ENCODE data around the gene FLT1. TPM values are rescaled to one million over a fixed set of nuclear protein-coding genes. Genes with fewer than 3 reads are reported as not detected.

Gene FLT1
- total and polyA plus RNA-seq, 2 of the 13 experiments (the other 11 are each of a cell fraction or from before 2014, with no cell fraction given): 0.02 TPM; not detected in 1

DNA sequence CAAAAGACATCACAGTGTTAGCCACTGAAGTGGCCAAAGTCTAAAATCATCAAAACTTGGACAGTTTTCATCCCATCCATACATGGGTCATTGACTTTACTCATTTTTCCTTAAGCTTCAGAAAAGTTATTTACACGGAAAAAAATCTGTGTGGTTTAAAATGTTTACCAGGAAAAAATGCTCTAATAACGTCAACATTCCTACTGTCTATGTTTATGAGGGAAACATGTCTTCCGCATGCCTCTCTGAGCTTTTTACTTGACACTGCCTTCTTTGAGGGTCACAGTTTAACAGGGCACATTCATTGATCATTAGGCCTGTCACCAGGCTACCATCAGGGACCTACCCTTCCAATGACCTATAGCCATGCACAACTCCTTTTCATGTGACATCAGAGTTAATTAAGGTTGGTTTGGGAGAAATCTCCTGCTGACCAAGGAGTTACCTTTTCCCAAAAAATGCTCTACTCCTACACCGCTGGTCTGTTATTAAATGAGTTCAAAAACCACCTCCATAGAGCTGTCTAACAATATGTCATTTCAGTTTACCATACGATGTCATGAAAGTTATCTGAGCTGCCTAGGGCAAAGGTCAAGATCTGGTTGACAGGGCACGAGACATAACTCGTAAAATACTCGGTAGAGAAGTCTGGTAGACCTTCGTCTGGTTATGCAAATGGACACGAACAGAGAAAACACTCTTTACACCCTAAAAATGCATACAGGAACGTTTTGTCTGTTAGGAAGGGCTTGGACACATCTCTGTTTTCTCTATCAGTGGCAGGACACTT is 17.8 kb downstream of the FLT1 start (continued):
- TF ChIP-seq, protein P1, sequence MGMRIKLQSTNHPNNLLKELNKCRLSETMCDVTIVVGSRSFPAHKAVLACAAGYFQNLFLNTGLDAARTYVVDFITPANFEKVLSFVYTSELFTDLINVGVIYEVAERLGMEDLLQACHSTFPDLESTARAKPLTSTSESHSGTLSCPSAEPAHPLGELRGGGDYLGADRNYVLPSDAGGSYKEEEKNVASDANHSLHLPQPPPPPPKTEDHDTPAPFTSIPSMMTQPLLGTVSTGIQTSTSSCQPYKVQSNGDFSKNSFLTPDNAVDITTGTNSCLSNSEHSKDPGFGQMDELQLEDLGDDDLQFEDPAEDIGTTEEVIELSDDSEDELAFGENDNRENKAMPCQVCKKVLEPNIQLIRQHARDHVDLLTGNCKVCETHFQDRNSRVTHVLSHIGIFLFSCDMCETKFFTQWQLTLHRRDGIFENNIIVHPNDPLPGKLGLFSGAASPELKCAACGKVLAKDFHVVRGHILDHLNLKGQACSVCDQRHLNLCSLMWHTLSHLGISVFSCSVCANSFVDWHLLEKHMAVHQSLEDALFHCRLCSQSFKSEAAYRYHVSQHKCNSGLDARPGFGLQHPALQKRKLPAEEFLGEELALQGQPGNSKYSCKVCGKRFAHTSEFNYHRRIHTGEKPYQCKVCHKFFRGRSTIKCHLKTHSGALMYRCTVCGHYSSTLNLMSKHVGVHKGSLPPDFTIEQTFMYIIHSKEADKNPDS (CRISPR knock-in tag; IDR thresholded peaks at IDR 0.05): no peak
- no peak for TF ChIP-seq ZNF772 (CRISPR knock-in tag; IDR thresholded peaks at IDR 0.05)
- TF ChIP-seq, protein P2, sequence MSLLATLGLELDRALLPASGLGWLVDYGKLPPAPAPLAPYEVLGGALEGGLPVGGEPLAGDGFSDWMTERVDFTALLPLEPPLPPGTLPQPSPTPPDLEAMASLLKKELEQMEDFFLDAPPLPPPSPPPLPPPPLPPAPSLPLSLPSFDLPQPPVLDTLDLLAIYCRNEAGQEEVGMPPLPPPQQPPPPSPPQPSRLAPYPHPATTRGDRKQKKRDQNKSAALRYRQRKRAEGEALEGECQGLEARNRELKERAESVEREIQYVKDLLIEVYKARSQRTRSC (CRISPR knock-in tag; IDR thresholded peaks at IDR 0.05; ENCODE audit: low read depth): no peak
- no peak for TF ChIP-seq MEIS2 (CRISPR knock-in tag; IDR thresholded peaks at IDR 0.05)

DNA sequence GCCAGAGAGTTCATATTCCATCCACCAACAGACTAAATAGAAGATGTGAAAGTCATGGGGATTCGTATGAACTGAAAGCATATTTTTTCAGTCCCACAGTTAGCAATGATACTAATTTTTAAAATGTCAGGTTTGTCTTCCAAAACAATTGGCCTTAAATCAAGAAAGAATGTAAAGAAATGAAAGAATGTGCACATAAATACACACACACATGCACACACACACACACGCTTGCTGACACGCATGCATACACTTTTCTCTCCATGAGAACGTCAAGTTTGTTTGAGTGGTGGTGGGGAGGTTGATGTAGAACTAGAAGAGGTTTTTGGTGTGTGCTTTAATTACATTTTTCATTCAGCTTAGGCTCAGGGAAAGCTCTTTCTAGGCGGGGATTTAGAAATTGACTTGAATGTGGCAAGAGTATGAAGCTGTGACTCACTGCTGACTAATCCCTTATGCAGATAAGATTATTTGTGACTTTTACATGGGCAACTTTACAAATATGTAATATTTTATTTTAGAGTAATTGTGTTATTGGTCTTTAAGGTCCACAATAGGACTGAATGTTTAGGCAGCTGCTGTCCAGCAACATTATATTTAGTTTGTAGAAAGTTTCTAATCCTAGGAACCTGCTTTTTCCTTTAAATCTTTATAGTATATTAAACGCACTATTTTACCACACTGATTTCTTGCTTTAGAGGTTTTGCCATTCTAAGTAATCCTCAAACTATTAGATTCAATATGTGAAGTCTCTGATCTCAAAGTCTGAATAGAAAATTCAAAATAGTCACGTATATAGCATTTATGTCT is 18.8 kb downstream of the FLT1 start:
- POLR2A ChIA-PET: no interaction called here
- BruUV-seq (replicated peaks): no TSS peak
- FAIRE-seq (no peak), DNase-seq (ENCODE audit: low spot score) (no peak), ATAC-seq (no peak)
- in situ Hi-C loops (cut with HindIII; ENCODE audit: extremely low pct_ligation_motif_present, low pct_unique_long_range_greater_than_20kb): no loop called here
- H3K9me3 ChIP-seq (ENCODE audit: low read length): no peaks in the 10 kb centered on the region
- H3K27ac ChIP-seq (ENCODE audit: extremely low read length, insufficient read depth, low read length): no peak overlapping the region
- CTCF ChIA-PET (ENCODE audit: low intra/inter-chr PET ratio, low total read pairs): no interaction called here
- H3K79me2 ChIP-seq (ENCODE audit: insufficient read depth, low read length): no peaks in the 10 kb centered on the region
- H3K4me1 ChIP-seq (ENCODE audit: insufficient read depth, low read length): 0 out of 2 replicates have a peak, but pooled peaks cover 6% of the 10 kb centered on the region
- no peak overlapping the region for H3K4me2 ChIP-seq (ENCODE audit: low read depth, low read length)
- intact Hi-C loops (cut with micrococcal nuclease; ENCODE audit: unreplicated experiment): no loop called here
- no peaks in the 10 kb centered on the region for H3K27me3 ChIP-seq (ENCODE audit: control insufficient read depth in 1 of 2, insufficient read depth in 2 of 2, low read length in 2 of 2)
- H3K9ac ChIP-seq (ENCODE audit: insufficient read depth, low read depth, low read length): no peak overlapping the region
- H2AFZ ChIP-seq (ENCODE audit: low read length): no peak overlapping the region
- H3K4me3 ChIP-seq (replicated peaks in 1 of 3; ENCODE audit: insufficient read depth in 1 of 3, low read depth in 2 of 3, low read length in 3 of 3): no peak overlapping the region
- H3K36me3 ChIP-seq (replicated peaks in 1 of 2; ENCODE audit: control insufficient read depth in 1 of 2, insufficient read depth in 2 of 2, low read length in 2 of 2): no peaks in the 10 kb centered on the region
- no peaks in the 10 kb centered on the region for H4K20me1 ChIP-seq (ENCODE audit: insufficient read depth, low read length)
- WGBS (ENCODE audit: low lambda C conversion rate): 37% methylated on average over 7 of the region's 7 CpGs
- TF ChIP-seq NFIB (CRISPR knock-in tag; IDR thresholded peaks at IDR 0.05; ENCODE audit: borderline replicate concordance) (no peak), AHR (CRISPR knock-in tag; IDR thresholded peaks at IDR 0.05) (no peak), IRF2 (CRISPR knock-in tag; IDR thresholded peaks at IDR 0.05) (no peak), CC2D1A (CRISPR knock-in tag; IDR thresholded peaks at IDR 0.05) (no peak), ZNF775 (CRISPR knock-in tag; IDR thresholded peaks at IDR 0.05; ENCODE audit: borderline replicate concordance) (no peak), ZNF589 (CRISPR knock-in tag; conservative IDR thresholded peaks at IDR 0.05) (no peak), ADNP (CRISPR knock-in tag; IDR thresholded peaks at IDR 0.05) (no peak)
- TF ChIP-seq, protein P3, sequence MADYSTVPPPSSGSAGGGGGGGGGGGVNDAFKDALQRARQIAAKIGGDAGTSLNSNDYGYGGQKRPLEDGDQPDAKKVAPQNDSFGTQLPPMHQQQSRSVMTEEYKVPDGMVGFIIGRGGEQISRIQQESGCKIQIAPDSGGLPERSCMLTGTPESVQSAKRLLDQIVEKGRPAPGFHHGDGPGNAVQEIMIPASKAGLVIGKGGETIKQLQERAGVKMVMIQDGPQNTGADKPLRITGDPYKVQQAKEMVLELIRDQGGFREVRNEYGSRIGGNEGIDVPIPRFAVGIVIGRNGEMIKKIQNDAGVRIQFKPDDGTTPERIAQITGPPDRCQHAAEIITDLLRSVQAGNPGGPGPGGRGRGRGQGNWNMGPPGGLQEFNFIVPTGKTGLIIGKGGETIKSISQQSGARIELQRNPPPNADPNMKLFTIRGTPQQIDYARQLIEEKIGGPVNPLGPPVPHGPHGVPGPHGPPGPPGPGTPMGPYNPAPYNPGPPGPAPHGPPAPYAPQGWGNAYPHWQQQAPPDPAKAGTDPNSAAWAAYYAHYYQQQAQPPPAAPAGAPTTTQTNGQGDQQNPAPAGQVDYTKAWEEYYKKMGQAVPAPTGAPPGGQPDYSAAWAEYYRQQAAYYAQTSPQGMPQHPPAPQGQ (CRISPR knock-in tag; IDR thresholded peaks at IDR 0.05; ENCODE audit: borderline replicate concordance): no peak
- TF ChIP-seq, protein P4, sequence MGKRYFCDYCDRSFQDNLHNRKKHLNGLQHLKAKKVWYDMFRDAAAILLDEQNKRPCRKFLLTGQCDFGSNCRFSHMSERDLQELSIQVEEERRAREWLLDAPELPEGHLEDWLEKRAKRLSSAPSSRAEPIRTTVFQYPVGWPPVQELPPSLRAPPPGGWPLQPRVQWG (CRISPR knock-in tag; IDR thresholded peaks at IDR 0.05; ENCODE audit: borderline replicate concordance, low read depth): no peak
- TF ChIP-seq, protein P5, sequence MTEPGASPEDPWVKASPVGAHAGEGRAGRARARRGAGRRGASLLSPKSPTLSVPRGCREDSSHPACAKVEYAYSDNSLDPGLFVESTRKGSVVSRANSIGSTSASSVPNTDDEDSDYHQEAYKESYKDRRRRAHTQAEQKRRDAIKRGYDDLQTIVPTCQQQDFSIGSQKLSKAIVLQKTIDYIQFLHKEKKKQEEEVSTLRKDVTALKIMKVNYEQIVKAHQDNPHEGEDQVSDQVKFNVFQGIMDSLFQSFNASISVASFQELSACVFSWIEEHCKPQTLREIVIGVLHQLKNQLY (CRISPR knock-in tag; IDR thresholded peaks at IDR 0.05): no peak
- TF ChIP-seq, protein P6, sequence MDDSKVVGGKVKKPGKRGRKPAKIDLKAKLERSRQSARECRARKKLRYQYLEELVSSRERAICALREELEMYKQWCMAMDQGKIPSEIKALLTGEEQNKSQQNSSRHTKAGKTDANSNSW (CRISPR knock-in tag; IDR thresholded peaks at IDR 0.05; ENCODE audit: borderline replicate concordance): no peak
